Skeletal muscle tissue (tissue), 1 donor: ENCODE results near the gene AK2. TPM values are rescaled to one million over a fixed set of nuclear protein-coding genes. Genes with fewer than 3 reads are reported as not detected.

Experiments used
- total RNA-seq: library from RNA; depleted of rRNA; stranded (reverse); fragments of >200 nt; gene quantifications from one replicate; pipeline ENCODE4 v1.2.3, GENCODE V29; 2014

The AK2 gene
- total RNA-seq, 1 donor from 2014 or later: 64.2 TPM

Other genes with a start within 250 kb of the AK2 start
- gene YARS1, start 219.5 kb downstream of the AK2 start, total RNA-seq: 33.9 TPM
- 22.4 TPM for gene S100PBP, start 219.2 kb downstream of the AK2 start, total RNA-seq
- 366 TPM for gene FNDC5, start 166.0 kb downstream of the AK2 start, total RNA-seq
- not detected for gene HPCA, start 150.4 kb downstream of the AK2 start, total RNA-seq
- gene TMEM54, start 135.5 kb downstream of the AK2 start, total RNA-seq: 5.2 TPM
- gene RNF19B, start 72.1 kb downstream of the AK2 start, total RNA-seq: 5.7 TPM
- 5.7 TPM for gene AZIN2, start 44.3 kb upstream of the AK2 start, total RNA-seq
- 3.1 TPM for gene TRIM62, start 145.2 kb upstream of the AK2 start, total RNA-seq
- gene ZNF362, start 219.6 kb upstream of the AK2 start, total RNA-seq: 7.3 TPM